K562 (cell line): ENCODE data around the gene UBXN4.

Source experiments
- GABPA ChIP-seq: fragments of 200-800 bp; sonication (Bioruptor generic); conservative IDR thresholded peaks from 2 replicates; pipeline ENCODE4 v1.6.1; 2016; ENCODE audit warnings: low read depth, missing genetic modification characterization, missing compliant biosample characterization
- PHB2 ChIP-seq: fragments of 450-650 bp; IDR thresholded peaks from 2 replicates; pipeline ENCODE4 v1.6.1; 2017; ENCODE audit warnings: low read depth
- SMAD4 ChIP-seq: fragments of 250-450 bp; sonication (Bioruptor Pico); conservative IDR thresholded peaks from 2 replicates; pipeline ENCODE4 v1.8.0; 2021; ENCODE audit warnings: inconsistent platforms, mild to moderate bottlenecking, moderate library complexity
- TF ChIP-seq, protein P1 (sequence below): sonication (generic); formaldehyde crosslinking; IDR thresholded peaks from 2 replicates; pipeline ENCODE4 v1.8.0; 2023; ENCODE audit warnings: mild to moderate bottlenecking, missing genetic modification reagents
- TF ChIP-seq, protein P2 (sequence below): fragments of 450-650 bp; IDR thresholded peaks from 2 replicates; pipeline ENCODE4 v1.6.1; 2017; ENCODE audit warnings: mild to moderate bottlenecking, moderate library complexity

DNA sequence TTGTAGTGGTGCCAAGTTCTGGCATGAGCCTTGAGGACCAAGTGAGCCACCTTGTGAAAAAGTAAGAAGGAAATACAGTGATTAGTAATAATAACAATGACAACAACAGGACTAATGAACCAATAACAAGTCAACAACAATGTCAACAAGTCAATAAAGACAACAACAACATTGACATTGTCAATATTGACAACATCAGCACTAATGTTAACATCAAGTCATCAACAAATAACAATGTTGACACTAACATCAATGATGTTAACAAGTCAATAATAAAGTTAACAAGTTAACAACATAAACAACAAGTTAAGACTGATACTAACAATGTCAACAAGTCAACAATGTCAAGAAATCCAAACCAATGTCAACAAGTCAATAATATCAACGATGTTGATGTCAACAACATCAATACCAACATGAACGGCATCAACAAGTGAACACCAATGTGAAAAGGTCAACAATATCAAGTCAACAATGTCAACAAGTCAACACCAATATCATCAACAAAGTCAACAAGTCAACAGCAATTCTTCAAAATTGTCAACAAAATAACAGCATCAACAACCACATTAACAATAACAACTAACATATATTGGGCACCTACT, 71.4 kb downstream of the UBXN4 start:
- TF ChIP-seq, protein P1, sequence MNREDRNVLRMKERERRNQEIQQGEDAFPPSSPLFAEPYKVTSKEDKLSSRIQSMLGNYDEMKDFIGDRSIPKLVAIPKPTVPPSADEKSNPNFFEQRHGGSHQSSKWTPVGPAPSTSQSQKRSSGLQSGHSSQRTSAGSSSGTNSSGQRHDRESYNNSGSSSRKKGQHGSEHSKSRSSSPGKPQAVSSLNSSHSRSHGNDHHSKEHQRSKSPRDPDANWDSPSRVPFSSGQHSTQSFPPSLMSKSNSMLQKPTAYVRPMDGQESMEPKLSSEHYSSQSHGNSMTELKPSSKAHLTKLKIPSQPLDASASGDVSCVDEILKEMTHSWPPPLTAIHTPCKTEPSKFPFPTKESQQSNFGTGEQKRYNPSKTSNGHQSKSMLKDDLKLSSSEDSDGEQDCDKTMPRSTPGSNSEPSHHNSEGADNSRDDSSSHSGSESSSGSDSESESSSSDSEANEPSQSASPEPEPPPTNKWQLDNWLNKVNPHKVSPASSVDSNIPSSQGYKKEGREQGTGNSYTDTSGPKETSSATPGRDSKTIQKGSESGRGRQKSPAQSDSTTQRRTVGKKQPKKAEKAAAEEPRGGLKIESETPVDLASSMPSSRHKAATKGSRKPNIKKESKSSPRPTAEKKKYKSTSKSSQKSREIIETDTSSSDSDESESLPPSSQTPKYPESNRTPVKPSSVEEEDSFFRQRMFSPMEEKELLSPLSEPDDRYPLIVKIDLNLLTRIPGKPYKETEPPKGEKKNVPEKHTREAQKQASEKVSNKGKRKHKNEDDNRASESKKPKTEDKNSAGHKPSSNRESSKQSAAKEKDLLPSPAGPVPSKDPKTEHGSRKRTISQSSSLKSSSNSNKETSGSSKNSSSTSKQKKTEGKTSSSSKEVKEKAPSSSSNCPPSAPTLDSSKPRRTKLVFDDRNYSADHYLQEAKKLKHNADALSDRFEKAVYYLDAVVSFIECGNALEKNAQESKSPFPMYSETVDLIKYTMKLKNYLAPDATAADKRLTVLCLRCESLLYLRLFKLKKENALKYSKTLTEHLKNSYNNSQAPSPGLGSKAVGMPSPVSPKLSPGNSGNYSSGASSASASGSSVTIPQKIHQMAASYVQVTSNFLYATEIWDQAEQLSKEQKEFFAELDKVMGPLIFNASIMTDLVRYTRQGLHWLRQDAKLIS = no peak
- no peak for TF ChIP-seq PHB2
- TF ChIP-seq SMAD4 (CRISPR knock-in tag) = no peak
- TF ChIP-seq, protein P2, sequence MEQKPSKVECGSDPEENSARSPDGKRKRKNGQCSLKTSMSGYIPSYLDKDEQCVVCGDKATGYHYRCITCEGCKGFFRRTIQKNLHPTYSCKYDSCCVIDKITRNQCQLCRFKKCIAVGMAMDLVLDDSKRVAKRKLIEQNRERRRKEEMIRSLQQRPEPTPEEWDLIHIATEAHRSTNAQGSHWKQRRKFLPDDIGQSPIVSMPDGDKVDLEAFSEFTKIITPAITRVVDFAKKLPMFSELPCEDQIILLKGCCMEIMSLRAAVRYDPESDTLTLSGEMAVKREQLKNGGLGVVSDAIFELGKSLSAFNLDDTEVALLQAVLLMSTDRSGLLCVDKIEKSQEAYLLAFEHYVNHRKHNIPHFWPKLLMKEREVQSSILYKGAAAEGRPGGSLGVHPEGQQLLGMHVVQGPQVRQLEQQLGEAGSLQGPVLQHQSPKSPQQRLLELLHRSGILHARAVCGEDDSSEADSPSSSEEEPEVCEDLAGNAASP = no peak
- no peak for TF ChIP-seq GABPA (tag)
